HG03196 (cell line): ENCODE data around the gene CD101.
"Not testable (repeated sequence)": the region's sequence is repeated elsewhere in the genome, so short reads cannot be mapped to it uniquely, and the experiment has no call there.

Experiments used
- ATAC-seq: cut with Tn5 transposase; IDR thresholded peaks from one replicate; pipeline ENCODE4 v1.9.1; 2021; ENCODE audit not compliant: unreplicated experiment

The CD101 gene, protein sequence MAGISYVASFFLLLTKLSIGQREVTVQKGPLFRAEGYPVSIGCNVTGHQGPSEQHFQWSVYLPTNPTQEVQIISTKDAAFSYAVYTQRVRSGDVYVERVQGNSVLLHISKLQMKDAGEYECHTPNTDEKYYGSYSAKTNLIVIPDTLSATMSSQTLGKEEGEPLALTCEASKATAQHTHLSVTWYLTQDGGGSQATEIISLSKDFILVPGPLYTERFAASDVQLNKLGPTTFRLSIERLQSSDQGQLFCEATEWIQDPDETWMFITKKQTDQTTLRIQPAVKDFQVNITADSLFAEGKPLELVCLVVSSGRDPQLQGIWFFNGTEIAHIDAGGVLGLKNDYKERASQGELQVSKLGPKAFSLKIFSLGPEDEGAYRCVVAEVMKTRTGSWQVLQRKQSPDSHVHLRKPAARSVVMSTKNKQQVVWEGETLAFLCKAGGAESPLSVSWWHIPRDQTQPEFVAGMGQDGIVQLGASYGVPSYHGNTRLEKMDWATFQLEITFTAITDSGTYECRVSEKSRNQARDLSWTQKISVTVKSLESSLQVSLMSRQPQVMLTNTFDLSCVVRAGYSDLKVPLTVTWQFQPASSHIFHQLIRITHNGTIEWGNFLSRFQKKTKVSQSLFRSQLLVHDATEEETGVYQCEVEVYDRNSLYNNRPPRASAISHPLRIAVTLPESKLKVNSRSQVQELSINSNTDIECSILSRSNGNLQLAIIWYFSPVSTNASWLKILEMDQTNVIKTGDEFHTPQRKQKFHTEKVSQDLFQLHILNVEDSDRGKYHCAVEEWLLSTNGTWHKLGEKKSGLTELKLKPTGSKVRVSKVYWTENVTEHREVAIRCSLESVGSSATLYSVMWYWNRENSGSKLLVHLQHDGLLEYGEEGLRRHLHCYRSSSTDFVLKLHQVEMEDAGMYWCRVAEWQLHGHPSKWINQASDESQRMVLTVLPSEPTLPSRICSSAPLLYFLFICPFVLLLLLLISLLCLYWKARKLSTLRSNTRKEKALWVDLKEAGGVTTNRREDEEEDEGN

DNA sequence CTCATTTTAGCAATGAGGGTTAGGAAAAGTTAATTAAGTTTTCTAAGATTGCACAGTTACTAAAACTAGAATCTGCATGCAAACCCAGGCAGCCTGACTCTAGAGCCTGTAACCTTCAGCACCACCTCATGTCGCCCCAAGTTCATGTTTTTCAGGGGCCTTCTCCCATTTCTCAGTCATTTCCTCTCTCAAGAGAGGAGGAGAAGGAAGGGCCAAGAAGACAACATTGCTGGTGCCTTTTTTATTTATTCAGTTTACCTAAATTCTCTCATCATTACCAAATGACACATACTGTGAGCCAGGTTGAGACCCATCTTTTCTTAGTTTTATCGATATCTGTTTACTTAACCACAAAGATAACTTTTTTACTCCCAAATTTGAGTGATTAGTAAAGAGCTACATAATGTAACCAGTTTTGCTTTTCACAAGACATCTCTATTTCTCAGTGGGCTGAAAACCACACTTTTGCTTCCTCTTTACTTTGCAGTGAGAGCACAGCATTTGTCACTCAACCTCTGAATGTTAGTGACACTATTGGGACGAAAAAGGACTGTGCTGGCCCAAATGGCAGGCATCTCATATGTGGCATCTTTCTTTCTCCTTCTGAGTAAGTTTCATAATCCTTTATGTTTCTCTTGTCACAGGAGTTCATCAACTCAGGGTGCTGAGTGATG, at the start of gene CD101:
TSS of gene CD101 (plus strand) at position 507 of the 674 bp plus-strand sequence. CDS start at position 565, 58 bp downstream.
- ATAC-seq = peak; percentile 93

DNA sequence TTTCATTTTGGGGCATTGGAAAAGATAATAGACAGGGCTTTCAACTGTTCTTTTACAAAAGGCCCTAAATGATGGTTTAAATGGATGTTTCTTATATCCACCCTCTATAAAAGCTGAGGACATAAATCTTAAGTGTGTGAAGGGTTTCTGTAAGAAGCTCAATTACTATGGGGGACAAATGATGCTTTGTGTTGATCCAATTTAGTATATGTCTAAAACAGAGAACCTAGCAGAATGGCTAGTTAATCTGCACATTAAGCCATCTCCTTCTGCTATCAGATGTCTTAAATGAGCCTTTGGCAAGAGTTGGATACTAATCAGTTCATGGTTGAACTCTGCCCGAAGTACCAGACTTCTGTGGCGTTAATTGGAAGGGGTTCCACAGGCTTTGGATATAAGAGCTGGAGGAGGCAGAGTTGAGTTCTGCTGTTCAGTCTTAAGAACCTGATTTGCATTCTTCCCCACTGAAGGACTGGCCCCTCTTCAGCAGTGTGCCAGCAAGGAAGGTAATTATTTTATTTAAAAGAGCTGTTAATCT, 48.8 kb upstream of the CD101 start:
- no peak for ATAC-seq

DNA sequence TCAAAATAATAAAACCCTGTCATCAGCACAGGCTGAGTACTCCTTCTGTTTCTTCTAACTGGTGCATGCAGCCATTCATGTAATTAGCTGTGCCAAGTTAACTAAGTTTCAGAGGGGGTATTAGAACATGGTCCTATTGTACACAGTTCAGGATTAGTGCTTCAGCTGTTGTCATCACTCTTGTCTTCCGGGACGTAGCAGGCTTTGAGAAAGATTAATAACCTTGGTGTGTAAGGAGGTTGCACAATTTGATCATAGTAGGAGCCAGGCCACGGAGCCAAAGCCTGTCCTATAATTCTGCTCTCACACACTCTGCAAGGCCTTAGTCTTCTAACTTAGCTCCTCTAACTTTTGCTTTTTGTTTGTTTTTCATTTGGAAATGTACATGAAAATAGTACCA, 47.1 kb upstream of the CD101 start:
- ATAC-seq = no peak

GRCh38 chr1:116956378-116956777, 45.2 kb upstream of the CD101 start:
- ATAC-seq = no peak

- ATAC-seq = no peak
Observed at GRCh38 chr1:116957646-116958045, 43.9 kb upstream of the CD101 start.

- ATAC-seq = no peak
Observed at GRCh38 chr1:116958110-116958509, 43.5 kb upstream of the CD101 start.

DNA sequence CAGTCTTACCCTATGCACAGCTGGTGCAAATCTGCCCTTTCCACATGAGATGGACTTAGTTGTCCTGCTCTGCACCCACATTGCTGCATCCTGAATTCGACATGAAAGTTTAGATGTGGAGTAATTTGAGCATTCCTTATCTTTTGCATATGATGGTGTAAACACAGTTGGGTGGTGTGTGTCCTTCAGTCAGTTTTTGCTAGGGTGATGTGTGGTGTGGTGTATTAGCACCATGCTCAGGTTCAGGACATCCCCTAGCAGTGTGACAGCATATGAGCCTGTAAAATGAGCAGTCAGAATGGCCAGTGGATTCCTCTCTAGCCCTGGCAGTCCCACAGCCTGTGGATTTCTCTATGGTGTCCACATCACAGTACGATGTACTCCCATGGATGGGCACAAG, 42.6 kb upstream of the CD101 start:
- no peak for ATAC-seq

DNA sequence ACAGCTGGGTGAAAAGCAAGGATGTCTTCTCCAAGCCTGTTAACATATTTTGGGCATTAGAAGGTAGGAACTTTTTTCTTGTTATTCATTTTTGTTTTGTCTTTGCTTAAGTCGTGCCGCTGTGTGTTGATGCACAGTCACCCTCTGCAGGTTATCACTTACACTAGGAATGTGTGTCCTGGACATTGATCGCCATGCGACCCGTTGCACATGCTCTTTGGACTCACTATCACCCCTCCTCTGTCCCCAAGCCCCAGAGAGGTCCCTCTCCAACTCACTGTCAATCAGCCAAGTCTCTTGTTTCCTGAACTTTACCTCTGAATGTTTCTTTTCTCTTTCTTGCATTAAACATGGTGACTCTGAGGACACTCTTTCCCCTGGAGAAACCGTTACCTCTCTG, 40.0 kb upstream of the CD101 start:
- ATAC-seq = no peak

DNA sequence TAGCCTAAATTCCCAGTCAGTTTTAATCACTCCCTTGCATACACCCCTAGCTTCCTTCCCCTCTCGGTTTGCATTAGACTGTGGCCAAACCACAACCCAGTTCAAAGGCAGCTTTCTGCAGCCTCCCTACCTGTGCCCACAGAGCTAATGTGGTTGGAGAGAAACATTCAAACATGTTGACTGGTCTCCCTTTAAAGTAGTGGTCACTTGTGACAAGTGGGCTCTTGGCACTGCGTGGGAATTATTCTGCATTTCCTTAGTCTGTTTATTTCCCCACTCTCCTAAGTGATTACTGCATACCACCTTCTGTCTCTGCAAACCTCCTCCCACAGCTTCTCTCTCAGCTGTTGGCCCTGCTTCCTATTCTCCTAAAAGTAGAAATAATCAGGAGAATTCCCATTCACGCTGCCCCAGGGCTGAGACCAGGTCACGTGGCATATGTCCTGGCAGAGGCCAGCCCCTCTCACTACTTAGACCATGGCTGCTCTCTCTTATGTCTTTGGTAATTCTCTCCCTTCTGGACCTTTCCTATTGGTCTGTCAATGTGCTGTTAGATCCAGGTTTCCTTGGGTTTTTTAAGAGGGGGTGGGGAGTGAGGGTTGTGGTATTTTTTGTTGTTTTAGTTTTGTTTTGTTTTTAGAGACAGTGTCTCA, 38.4 kb upstream of the CD101 start:
- ATAC-seq = no peak

DNA sequence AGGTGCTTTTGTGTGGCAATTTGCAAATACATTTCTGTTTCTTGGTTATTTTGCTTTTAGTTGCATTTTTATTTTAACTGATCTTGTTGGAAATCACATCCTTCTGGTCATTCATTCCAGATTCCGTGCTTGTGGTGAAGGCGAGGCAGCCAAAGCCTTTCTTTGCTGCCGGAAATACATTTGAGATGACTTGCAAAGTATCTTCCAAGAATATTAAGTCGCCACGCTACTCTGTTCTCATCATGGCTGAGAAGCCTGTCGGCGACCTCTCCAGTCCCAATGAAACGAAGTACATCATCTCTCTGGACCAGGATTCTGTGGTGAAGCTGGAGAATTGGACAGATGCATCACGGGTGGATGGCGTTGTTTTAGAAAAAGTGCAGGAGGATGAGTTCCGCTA, 34.8 kb upstream of the CD101 start:
- no peak for ATAC-seq

DNA sequence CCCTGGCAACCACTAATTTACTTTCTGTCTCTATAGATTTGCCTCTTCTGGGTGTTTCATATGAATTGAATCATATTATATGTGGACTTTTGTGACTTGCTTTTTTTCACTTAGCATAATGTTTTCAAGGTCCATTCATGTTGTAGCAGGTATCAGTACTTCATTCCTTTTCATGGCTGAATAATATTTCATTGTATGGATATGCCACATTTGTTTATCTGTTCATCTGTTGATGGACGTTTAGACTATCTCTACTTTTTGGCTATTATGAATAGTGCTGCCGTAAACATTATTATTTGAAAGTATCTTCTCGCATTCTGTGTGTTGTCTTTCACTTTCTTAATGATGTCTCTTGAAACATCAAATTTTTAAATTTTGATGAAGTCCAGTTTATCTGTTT, 32.8 kb upstream of the CD101 start:
- no peak for ATAC-seq

DNA sequence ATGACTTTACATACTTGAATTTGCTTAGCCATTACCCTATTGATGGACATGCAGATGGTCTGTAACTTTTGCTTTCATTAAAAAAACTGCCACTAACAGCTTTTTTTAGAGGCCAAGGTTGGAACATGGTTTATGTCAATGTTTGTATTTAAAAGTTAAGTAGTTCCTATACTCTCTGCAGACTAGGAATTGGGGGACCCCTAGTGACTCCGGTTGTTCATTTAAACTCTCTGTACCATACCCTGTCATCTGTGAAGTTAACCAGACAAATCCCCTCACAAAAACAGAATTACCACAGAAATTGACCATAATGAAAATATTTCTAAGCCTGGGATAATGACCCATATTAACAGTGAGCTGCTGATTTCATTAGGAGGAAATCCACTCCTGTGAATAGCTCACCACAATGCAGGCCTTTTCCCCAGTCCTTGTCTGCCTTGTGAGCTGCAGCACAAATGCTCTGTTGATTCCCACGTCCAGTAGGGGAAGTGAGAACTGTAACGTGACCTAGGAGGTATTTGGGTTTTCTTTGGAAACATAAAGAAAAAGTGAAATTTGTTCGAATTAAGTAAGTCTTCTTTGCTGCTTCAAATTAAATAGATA, 30.2 kb upstream of the CD101 start:
- ATAC-seq = no peak

DNA sequence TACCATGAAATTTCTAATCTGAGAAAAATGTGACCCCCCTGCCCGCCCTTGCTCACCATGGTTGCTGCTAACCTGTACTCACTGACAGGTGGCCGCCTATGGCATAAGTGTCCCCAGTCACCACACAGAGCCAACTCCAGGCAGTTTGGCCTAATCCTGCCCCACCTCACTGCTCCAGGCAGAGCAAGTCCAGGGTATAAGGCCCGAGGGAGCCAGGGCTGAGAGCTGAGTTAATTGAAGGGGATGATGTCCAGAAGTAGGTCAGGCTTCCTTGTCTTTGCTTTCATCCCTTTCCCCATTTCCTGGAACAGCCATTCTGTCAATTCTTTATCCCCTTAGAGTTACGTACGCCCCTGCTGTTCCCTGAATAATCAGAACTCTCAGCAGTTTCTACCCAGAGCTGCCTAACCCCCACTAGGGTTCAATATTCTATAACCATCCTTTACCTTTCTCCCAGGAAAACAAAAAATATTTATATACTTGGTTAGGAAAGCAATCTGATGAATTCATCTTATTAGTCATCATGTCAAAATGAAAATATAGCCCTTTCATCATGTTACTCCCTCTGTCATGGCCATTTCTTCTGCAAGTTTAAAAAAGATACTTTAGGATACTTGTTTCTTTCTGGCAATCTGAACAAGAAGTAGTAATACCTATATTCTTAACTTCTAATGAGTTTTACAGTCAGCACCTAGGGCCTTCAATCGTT, 29.4 kb upstream of the CD101 start:
- no peak for ATAC-seq

DNA sequence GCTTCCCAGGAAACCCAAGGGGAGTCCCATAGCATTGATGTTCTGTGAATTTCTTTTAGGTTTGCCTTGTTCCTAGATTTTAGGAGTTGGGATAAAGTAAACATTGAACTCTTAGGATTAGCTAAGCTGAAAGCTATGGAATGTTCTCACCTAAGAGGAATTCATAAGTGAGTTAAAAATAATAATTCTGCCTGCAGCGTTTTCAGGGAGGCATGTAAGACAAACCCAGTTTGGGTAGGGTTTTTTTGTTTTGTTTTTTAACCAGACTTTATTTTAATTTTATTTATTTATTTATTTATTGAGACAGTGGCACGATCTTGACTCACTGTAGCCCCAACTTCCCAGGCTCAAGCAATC, 28.9 kb upstream of the CD101 start:
- ATAC-seq = no peak

DNA sequence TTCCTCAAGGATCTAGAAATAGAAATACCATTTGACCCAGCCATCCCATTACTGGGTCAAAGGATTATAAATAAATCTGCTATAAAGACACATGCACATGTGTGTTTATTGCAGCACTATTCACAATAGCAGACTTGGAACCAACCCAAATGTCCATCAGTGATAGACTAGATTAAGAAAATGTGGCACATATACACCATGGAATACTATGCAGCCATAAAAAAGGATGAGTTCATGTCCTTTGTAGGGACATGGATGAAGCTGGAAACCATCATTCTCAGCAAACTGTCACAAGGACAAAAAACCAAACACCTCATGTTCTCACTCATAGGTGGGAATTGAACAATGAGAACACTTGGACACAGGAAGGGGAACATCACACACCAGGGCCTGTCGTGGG, 21.3 kb upstream of the CD101 start:
- ATAC-seq = not testable (repeated sequence)

DNA sequence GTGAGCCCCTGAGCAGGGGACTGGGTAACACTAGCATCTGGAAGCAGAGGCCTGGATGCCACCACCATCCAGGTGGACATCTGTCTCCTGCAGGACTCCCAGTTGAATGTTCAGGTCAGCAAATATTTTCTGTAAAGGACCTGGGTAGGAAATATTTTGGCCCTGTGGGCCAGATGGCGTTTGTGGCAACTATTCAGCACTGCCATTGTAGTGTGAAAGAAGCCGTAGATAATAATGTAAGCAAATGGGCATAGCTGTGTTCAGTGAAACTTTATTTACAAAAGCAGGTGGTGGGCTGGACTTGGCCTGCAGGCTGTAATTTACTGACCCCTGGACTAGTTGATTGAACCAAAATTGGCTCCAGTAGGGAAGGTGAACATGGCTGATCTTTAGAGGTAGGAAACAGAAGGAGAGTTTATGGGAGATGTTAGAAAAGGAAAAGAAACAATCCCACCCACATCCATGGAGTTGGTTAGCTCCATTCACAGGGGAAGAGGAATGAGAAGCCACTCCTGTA, 20.0 kb upstream of the CD101 start:
- no peak for ATAC-seq

- no peak for ATAC-seq
Observed at GRCh38 chr1:116982319-116983004, 19.1 kb upstream of the CD101 start.

GRCh38 chr1:116983112-116983511, 18.4 kb upstream of the CD101 start:
- ATAC-seq = no peak

DNA sequence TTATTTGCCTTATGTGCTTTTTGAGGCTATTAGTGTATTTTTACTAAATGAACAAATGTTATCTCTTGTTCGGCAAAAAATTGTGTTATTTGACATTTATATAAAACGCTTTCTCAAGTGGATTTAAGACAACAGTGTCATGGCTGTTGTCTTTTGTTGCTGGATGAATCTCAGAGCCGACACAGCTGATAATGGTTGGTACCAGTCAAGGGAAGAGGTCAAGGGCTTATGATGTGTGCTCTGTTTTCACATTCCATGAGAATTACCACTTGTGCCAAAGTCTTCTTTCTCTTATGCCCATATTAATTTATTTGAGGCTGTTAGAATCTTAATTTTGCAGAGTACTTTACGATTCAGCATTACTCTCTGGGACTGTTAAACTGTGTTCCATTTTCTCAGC, 17.9 kb upstream of the CD101 start:
- ATAC-seq = no peak
